ENCODE measurements around the gene XYLT1.

The XYLT1 gene

DNA sequence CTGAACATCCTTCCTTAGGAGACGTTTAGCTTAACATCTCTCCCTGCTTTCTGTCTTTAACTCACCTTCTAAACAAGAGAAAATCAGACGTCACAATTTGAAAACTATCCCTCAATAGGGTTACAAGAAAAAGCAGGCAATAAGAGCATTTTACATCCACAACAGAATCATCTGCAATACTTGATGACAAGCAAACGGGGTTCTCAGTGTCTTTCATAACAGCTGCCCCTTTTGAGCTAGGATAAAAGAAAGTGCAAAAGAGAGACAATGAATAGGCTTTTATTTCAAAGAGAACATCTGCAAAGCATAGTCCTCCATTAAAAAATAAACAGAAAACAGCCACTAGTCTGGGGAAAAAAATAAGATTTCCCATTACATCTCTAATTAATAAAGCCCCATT is 13.2 kb downstream of the XYLT1 start:
- no peak for DNase-seq

- DNase-seq, result no peak
Observed at GRCh38 chr16:17454162-17454730, 16.5 kb downstream of the XYLT1 start.

GRCh38 chr16:17453364-17454038 is 17.3 kb downstream of the XYLT1 start:
- peak; percentile 21 for DNase-seq

DNA sequence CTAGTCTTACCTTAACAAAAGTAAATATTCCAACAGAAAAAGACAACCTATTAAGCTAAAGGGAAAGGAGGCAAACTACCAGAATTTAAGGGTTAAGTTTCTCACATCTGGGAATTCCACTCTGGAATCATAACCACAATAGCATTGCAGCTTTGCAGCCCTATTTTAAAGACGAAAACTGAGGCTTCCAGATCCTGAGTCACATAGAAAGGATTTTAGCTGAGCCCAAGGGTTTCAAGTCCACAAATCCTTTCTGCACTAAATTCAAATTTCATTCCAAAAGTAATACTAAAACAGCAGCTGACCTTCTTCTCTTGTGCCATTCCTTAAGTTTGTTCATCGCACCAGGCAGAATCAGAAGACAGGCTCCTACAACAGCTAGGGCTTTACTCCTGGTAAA is 17.8 kb downstream of the XYLT1 start:
- no peak for DNase-seq

DNA sequence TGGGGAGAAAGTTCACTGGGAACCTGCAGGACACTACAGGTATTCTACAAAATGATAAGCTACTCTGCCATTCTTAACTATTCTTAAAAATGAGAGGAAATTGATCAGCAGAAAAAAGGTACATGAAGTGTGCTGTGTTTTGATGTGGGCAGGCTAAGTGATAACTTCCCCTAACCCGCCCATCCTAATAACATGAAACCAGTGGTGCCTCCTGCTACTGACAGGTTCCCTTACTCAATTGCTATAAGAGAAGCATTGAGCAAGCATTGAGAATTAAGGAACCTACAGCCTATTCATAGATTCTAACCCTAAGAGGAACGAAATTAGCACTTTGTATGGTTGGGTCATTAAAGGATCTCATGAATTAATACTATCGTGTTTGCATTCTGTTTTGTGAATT is 18.9 kb downstream of the XYLT1 start:
- DNase-seq, result no peak

- no peak for DNase-seq
Observed at GRCh38 chr16:17450291-17450690, 20.5 kb downstream of the XYLT1 start.

GRCh38 chr16:17448640-17449638 is 21.8 kb downstream of the XYLT1 start:
- no peak for DNase-seq

GRCh38 chr16:17447101-17447569 is 23.6 kb downstream of the XYLT1 start:
- peak; percentile 43 for DNase-seq

- DNase-seq, result no peak
Observed at GRCh38 chr16:17446661-17447060, 24.1 kb downstream of the XYLT1 start.

DNA sequence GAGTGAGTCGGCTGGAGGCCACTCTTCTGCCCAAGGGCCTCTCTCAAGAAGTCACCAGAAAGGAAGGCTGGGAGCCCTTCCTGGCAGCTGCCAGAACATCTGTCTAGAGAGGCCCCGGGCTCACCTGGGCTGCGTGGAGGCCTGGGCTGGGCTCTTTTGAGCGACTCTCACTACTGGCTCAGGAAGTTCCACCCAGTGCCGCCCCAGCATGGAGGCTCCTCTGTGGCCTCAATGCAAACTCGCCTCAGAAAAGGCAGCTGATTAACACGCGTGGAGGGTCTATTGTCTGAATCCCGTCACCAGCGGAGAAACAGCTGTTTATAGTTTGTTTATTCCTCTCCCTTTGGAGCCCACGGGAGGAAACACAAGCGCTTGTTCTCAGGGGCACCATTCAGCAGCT is 25.3 kb downstream of the XYLT1 start:
- DNase-seq, result no peak

DNA sequence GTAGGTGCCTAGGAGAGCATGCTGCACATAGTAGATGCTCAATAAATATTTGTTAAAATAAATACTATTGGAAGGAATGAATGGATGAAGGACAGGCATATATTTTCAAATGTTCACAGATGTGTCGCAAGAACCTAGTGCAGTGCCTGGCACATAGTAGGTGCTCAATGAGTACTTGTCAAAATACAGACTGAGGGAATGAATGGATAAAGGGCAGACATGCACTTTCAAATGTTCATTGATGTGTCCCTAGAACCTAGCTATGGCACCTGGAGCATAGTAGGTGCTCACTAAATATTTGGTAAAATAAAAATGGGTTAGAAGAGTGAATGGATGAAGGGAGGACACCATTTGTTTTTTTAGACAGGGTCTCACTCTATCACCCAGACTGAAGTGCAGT is 26.1 kb downstream of the XYLT1 start:
- DNase-seq, result no peak

DNA sequence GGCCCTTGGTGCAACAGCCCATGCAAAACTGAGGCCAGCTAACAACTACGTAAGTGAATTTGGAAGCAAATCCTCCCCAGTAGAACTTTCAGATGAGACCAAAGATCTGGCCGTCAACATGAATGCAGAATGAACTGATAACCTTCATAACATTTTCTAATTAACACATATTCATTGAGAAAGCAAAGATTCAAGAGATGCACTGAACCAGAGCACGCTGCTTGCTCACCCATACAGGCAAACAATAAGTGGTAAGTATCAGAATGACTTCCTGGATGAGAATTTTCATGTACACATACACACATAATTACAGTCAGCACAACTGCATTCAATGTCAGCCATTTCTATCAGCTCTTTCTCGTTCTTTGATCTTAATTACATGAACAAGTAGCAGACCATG is 30.6 kb downstream of the XYLT1 start:
- no peak for DNase-seq

- DNase-seq, result no peak
Observed at GRCh38 chr16:17439580-17439979, 31.2 kb downstream of the XYLT1 start.

DNA sequence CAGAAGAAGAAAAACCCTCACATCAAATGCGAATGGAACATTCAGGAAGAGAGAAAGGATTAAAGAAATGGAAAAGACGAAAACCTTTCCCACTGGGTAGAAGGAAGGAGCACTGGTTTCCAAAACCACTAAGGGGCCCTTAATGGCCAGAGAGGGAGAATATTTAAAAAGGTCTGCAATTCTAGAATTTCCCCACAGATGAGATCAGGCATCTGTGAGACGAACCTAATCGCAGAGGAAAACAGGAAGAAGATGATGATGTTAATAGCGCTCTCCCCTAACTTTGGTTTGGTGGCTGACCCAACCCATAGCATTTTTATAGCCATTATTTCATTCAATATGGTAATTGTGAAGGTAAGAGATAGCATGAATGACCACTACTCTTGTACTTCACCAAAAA is 32.8 kb downstream of the XYLT1 start:
- no peak for DNase-seq

DNA sequence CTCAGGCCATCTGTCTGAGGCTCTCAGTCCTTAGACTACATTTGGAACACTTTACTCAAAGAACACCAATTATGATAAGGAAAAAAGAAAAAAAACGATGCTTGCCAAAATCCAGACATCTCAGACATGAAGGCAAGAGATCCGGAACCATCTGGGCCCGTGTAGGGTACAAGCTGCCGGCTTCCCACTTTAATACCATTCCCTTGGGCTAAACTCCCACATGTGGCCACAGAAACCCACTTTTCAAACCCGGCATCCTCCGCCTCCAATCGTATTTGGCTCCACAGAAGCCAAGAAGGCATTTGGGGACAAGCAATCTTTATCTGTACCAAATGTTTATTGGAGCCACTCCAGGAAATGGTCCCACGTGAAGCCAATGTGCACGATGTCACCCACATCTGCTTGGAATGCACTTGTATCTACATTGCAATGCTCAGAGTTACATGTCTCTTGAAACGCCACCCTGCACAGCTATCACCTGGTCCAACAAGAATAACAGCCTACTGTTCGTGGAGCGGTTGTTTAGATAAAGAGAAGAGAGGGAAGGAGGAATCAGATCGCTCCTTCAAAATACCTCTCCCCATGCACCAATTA is 33.5 kb downstream of the XYLT1 start:
- no peak for DNase-seq

- no peak for DNase-seq
Observed at GRCh38 chr16:17435318-17435717, 35.4 kb downstream of the XYLT1 start.

DNA sequence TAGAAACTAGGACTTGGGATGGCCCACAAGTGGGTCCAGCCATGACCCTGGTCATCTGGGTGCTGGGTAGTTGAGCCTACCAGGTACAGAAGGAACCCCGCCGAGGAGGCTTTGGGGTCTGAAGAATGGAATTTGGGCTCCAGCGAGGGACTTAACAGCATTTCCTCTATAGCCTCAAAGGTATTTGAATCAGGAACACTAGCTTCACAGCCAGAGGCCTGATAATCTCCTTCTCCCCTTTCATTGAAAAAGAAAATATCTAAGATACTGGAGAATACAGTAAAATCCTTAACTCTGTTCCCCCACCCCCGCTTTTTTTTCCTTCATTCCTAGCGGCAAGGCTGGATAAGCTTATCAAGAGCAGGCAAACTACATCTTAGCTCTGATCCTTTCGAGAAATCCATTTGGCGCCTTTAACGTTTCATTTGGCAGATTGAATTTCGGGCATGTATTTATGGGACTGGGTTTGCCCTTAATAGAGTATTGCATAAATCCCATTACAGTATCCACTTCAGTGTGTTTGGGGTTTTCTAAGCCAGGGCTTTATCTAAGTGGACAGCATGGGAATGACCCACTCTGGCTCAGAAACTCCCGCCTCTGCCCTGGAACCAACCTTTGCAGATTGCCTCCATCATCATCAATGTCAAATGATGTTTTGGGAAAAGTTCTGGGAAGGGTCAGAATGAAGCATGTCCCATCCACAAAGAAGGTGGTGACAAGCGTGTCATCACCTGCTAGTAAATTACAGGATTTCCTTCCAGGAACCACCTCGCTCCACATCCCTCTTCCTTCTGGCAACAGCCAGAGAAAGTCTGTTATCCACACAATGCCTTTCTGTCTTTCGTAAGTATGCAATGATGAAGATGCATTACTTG is 36.9 kb downstream of the XYLT1 start:
- DNase-seq, result no peak

DNA sequence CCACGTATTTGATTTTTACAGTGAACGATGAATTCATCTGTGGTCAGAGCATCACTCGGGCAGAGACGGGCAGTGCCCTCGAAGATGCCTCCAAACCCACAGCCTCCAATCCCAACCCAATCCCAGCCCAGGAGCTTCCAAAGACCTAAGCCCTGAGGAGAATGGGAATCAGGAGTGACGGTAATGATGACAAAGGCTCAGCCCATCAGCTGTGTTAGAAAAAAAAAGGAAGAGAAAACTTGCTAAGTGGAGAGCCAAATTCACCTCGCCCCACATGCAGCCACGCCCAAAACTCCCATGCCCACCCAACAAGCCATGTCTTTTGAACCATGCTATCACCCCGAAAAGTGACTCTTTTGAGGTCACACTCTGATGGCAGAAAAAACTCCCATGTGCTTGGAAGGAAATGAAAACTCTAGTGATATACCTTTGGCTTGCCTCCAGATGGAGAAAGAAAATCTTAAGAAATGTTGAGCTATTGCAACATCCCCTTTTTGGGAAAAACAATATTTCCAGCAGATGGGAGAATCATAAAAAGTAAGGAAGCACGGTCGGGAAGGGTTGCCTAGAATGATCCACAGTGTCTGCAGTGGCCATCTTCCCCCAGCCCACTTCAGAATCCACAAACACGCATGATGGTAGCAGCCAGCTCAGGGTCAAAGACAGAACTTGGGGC is 37.7 kb downstream of the XYLT1 start:
- DNase-seq, result no peak

- no peak for DNase-seq
Observed at GRCh38 chr16:17431968-17432625, 38.7 kb downstream of the XYLT1 start.

DNA sequence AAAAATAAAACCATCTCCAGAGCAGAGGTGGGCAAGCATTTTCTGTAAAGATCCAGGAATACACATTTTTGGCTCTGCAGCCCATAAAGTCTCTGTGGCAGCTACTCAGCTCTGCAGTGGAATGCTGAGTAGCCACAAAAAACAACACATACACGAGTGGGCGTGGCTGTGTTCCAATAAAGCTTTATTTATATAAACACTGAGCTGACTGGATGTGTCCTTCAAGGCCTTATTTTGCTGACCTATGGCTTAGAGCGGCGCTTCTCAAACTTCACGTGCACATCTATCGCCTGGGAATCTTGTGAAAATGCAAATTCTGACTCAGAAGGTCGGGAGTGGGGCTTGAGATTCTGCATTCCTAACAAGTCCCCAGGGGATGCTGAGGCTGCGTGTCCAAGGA is 39.7 kb downstream of the XYLT1 start:
- no peak for DNase-seq

- no peak for DNase-seq
Observed at GRCh38 chr16:17426451-17426850, 44.3 kb downstream of the XYLT1 start.

Data from retina (tissue), 1 donor.